Endometrium (tissue), 2 donors: ENCODE data around the gene KCNS1.
"Not testable (repeated sequence)": the region's sequence is repeated elsewhere in the genome, so short reads cannot be mapped to it uniquely, and the experiment has no call there.

ENCODE experiments used
- FAIRE-seq: peaks from 2 replicates; lab custom pipeline; 2012; peaks lifted over from hg19 to GRCh38; lab: Jason Lieb, UNC
- donor health status: control.
- donor health status: control.

KCNS1 gene

DNA sequence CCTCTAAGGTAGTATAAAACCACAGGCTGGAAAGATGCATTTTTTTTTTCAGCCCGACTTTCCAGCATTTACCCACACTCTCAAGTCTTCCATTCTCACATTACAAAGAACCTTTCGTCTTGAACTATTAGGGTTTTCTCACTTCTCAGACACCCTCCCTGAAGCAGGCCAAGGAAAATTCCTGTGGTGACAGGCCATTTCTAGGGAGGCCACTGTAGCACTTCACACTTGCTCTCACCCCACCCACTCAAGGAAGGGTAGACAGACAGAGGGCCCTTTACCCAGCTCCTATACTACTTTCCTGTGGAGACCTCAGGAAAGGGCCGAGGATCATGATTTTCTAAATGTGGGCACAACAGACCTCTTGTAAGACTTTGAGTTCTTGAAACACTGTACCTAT, 27.7 kb downstream of the KCNS1 start:
- FAIRE-seq = no peak

DNA sequence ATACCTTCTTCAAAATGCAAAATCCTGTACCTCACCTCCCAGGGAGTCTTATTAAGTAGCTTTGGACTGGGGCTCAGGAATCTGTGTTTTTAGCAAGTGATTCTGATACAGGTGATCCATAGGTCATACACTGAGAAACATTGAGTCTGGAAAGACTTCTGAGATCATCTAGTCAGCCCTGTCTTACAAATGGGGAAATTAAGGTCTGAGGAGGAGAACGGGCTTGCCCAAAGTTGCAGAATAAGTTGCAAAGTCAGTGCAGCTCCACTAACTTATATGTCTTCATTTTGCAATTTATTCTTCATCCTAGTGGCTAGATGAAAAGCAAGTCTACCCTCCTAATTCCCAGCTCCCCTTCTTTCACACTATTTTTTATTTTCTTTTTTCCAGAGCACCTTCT, 28.9 kb downstream of the KCNS1 start:
- no peak for FAIRE-seq

GRCh38 chr20:45070932-45071632, 29.8 kb downstream of the KCNS1 start:
- FAIRE-seq = no peak

DNA sequence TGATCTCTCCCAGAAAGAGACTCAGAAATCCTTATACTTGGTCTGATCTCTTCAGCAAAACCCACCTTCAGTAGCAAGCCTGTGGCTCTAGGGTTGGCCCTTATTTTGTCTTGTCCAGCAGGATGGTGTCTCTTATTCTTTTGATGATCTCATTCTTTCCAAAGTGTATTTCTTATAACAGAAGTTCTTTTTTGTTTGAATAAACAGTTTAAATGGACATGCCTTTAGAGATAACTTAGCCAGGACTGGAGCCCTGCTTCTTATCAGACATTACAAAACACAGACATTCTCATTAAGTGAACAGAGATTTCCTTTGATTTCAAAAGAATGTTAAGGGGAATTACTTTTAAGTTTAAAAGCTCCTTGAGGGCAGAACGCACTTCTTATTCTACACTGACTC, 31.7 kb downstream of the KCNS1 start:
- no peak for FAIRE-seq

GRCh38 chr20:45067558-45067957, 33.4 kb downstream of the KCNS1 start:
- no peak for FAIRE-seq

- no peak for FAIRE-seq
These were observed 33.8 kb downstream of the KCNS1 start for GRCh38 chr20:45067087-45067486.

DNA sequence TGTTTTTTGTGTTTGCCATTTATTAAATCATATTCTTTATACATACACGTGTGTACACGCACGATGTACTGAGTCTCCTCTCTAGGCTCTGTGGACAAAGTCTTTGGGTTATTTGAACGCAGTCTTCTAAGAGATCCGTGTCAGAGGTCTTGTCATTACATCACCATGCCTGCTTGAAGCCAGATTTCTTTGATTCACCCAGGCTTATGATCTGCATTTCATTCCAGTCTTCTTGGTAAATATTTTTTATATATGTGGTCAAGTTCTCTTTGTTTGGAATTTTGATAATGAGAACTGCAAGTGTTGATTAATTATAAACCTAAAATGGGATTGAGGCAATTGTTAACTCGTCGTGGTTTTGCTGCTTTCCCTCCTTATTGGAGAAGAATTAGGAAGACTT, 34.6 kb downstream of the KCNS1 start:
- FAIRE-seq = no peak

- FAIRE-seq = no peak
These were observed 36.1 kb downstream of the KCNS1 start for GRCh38 chr20:45064812-45065211.

DNA sequence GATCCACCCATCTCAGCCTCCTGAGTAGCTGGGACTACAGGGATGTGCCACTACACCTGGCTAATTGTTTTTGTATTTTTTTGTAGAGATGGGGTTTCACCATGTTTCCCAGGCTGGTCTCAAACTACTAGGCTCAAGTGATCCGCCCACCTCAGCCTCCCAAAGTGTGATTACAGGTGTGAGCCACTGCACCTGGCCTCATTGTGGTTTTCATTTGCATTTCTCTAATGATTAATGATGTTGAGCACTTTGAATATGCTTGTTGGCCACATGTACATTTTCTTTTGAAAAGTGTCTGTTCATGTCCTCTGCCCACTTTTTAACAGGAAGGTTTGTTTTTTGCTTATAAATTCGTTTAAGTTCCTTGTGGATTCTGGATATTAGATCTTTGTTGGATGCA, 37.8 kb downstream of the KCNS1 start:
- FAIRE-seq = not testable (repeated sequence)

DNA sequence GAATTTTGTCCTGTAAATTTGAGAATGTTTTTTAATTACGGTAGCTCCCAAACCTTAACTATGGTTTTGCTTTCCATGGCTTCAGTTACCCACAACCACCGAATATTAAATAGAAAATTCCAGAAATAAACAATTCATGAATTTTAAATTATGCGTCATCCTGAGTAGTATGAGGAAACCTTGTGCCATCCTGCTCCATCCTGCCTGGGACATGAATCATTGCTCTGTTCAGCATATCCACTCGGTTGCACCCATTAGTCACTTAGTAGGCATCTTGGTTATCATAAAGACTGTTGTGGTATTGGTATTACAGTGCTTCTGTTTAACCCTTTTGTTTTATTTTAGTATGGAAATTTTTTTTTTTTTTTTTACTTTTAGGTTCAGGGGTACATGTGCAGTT, 39.7 kb downstream of the KCNS1 start:
- no peak for FAIRE-seq

GRCh38 chr20:45060294-45060693, 40.6 kb downstream of the KCNS1 start:
- FAIRE-seq = no peak

DNA sequence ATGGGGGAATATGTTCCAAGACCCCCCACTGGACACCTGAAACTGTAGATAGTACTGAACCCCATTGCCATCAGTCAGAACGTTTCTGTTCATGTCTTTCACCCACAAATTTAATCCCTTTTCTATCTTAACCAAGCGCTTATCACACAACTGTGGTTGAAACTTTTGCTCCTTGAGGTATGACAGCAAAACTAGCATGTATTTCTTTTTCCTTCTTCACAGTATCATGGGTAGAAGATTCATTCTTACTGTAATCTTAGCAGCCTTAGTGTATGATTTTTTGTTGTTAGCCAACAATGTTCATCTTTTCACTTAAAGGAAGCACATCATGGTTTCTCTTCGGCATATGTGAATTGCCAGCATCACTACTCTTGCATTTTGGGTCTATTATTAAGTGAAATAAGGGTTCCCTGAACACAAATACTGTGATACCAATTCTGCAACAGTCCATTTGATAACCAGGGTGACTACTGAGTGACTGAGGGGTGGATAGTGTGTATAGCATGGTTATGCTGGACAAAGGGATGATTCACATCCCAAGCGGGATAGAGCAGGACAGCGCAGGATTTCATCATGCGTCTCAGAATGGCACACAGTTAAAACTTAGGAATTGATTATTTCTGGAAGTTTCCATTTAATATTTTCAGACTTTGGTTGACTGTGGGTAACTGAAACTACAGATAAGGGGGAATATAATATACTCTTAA, 41.8 kb downstream of the KCNS1 start:
- no peak for FAIRE-seq

DNA sequence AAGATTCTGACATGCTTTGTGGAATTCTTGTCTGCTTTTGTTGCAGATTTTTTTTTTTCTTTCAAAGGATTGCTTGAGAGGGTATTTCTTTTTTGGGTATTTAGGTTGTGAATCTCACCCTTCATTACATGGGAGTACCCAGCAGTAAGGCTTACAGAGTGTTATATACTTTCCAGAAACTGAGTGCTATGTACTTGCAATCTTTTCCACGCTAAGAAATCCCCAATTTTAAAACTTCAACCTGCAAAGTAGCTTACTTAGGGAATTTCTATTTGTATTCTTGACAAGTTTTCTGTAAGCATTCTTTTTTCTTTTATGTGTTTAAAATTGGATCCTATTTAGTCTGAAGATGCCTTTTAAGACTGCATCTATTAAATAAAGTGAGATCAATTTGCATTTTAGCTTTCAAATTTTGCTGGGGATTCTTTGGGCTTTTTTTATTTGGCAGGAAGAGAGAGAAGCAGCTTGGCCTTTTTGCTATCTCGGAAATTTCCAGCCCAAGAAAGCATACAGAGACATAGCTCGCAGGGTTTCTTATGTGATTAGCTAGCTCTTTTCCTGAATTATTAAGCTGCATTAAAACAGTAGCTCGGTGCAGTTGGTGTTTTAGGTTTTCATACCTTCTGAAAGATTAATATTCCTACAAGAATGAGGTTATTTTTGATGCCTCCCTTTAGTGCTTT, 42.6 kb downstream of the KCNS1 start:
- no peak for FAIRE-seq

GRCh38 chr20:45056473-45057173, 44.3 kb downstream of the KCNS1 start:
- no peak for FAIRE-seq

GRCh38 chr20:45055056-45055455, 45.9 kb downstream of the KCNS1 start:
- no peak for FAIRE-seq

GRCh38 chr20:45053430-45054351, 47.2 kb downstream of the KCNS1 start:
- no peak for FAIRE-seq

DNA sequence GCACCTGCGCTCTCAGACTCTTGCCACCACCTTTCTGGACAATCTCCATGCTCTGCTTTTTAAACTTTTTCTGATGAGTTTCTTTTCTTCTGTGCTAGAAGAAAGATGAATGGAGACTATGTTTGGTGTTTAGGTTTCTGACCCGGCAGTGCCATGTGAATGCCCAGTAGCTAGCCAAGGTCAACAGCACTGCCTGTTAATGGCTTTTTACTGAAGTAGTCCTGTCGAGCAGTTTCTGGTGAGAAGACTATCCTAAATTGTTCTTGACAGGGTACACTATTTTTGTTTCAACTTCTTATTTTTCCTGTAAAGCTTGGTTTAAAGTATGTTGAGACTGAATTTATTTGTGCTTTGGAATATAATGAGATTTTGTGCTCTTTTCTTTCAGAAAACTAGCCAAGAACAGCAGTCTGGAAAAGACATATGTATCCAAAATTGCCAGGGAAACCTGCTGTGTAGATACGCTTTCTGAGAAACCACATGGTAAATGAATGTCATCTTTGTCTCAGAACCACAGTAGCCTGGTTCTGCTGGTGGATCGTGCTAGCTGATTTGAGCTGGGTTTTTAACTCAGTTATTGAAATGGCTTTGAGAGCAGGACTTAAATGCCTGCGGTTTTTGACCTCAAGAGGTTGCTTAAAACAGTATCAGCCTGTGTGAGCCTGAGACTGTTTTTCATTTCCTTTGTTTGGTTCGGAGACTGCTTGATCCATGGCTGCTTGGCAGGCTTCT, 48.1 kb downstream of the KCNS1 start:
- no peak for FAIRE-seq

DNA sequence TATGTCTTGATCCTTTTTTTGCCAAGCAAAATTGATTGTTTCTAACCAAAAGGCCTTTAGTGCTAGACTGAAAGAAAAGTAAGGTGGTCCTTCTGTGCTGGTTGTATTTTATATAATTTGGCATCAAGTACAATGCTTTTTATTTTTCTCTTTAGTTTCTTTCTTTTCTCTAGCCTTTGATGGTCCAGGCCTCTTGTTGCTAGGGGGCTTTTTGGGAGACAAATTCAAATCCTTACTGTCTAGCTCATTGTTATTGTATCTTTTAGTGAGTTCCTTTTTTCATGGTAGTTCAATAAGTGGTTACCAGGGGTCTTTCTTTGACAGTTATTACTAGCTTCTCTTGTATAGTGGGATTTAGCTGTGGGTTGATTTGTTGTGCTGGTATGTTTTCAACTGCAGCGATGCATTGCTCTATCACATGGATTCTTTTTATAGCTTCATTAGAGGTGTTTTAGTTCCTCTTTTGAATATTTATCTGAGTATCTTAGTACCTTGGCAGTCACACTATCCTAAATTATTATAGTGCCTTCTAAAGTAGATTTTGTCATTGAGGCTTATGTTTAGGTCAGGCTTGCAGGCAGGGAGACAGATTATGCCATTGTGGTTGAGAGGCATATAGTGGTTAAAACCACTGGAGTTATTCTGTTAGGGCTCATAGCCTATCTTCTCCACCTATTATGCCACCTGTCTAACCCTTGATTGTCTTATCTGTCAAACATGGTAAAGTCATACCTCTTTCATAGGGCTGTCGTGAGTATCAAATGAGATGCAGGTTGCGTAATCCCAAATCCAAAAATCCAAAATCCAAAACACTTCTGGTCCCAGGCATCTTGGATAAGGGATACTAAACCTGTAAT, 49.5 kb downstream of the KCNS1 start:
- no peak for FAIRE-seq

- no peak for FAIRE-seq
These were observed 50.9 kb downstream of the KCNS1 start for GRCh38 chr20:45049904-45050471.

DNA sequence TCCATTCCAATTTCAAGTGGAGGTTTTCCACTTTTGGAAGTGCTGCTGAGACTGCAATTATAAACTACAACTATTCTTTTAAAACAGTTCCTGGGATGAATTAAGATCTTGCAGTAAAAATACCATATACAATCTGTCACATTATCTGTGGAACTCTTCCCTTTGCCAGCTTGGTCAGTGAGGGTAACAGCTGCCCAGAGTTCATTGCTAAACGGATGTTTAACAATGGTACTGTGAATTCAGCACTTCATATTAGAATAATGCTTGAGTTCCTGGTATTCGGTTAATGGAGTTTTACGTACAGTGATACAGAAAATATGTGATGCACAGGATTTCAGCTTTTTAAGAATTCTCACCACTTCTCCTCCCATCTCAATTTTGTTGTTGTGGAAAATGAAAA, 51.5 kb downstream of the KCNS1 start:
- no peak for FAIRE-seq
